ENCODE results near the gene VAV3. TPM values are rescaled to one million over a fixed set of nuclear protein-coding genes. Genes with fewer than 3 reads are reported as not detected.

Gene VAV3
- total RNA-seq, 2 donors from 2014 or later, result 6.9 to 7.7 TPM

DNA sequence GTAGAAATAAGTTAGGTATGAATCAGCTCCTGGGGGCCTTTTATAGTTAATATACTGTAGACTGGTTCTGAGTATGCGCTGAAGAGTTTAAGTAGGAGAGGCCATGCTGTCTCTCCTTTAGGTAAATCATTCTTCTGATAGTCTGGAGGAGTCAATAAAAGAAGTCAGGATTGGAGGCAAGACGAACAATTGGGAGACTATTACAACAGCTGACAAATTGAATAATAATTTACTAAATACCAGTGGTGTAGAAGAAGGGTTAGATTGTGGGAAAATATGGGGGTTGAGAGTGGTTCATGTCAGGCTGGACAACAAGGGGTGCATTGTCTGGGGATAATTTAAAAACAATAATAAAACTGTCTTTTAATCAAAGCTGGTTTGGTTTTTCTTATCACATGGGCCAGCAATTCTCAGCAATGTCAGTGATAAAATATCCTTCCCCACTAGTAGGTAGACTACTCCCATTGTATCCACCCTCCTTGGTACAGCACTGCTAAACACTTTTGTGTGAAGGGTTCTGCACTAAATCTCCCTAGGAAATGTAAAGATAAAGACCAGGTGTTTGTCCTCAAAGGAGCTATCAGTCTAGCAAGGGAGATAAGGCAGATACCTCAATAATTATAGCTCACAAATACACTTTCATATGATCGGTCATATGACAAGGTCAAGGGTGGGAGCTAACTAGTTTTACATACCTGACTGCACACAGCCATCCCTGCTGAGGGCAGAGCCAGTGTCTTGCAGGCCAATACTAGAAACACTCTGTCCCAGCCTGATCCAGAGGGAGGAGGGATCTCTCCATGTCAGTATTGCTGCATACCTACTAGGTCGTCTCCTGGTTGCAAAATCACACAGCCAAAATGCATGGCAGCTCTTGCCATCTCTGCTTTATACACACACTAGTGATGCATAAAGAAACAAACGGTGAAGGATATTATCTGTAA, 299.7 kb downstream of the VAV3 start:
- TF ChIP-seq, protein P1, sequence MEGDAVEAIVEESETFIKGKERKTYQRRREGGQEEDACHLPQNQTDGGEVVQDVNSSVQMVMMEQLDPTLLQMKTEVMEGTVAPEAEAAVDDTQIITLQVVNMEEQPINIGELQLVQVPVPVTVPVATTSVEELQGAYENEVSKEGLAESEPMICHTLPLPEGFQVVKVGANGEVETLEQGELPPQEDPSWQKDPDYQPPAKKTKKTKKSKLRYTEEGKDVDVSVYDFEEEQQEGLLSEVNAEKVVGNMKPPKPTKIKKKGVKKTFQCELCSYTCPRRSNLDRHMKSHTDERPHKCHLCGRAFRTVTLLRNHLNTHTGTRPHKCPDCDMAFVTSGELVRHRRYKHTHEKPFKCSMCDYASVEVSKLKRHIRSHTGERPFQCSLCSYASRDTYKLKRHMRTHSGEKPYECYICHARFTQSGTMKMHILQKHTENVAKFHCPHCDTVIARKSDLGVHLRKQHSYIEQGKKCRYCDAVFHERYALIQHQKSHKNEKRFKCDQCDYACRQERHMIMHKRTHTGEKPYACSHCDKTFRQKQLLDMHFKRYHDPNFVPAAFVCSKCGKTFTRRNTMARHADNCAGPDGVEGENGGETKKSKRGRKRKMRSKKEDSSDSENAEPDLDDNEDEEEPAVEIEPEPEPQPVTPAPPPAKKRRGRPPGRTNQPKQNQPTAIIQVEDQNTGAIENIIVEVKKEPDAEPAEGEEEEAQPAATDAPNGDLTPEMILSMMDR (IDR thresholded peaks at IDR 0.05), result no peak
- no peaks in the 10 kb centered on the region for H3K27me3 ChIP-seq (replicated peaks; ENCODE audit: insufficient read depth)
- H3K4me3 ChIP-seq, result no peak overlapping the region
- H3K9me3 ChIP-seq, result no peaks in the 10 kb centered on the region
- H3K36me3 ChIP-seq, result no peaks in the 10 kb centered on the region
- H3K4me1 ChIP-seq (ENCODE audit: control insufficient read depth in 1 of 2, low read depth in 2 of 2), result no peaks in the 10 kb centered on the region
- no peak overlapping the region for H3K27ac ChIP-seq
- no peak for DNase-seq (ENCODE audit: low spot score)
- no peak for ATAC-seq (ENCODE audit: insufficient number of reproducible peaks, low FRiP score, low read depth)

DNA sequence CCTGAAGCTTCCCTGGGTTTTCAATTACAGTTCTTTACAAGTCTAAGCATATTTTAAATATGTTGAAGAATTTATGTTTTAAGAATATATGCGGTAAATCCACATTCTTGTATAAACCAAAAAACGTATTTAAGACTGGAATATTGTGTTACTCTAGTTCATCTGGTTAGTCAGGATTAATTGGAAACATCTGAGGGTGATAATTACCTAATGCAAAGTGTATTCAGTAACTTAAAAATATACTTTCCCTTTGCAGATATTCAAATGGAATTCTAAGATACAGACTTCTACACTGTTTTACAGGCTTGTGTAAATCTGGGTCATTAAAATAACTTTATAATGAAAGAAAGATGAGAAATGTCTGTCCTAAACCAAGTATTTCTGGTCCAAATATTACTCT, 302.0 kb downstream of the VAV3 start:
- TF ChIP-seq, protein P1 (IDR thresholded peaks at IDR 0.05), result no peak
- ATAC-seq (ENCODE audit: insufficient number of reproducible peaks, low FRiP score, low read depth) (no peak), DNase-seq (ENCODE audit: low spot score) (no peak)
- Histone ChIP-seq H3K36me3 (no peaks in the 10 kb centered on the region), H3K27ac (no peak overlapping the region), H3K4me1 (ENCODE audit: control insufficient read depth in 1 of 2, low read depth in 2 of 2) (no peaks in the 10 kb centered on the region), H3K9me3 (no peaks in the 10 kb centered on the region), H3K27me3 (replicated peaks; ENCODE audit: insufficient read depth) (no peaks in the 10 kb centered on the region), H3K4me3 (no peak overlapping the region)

DNA sequence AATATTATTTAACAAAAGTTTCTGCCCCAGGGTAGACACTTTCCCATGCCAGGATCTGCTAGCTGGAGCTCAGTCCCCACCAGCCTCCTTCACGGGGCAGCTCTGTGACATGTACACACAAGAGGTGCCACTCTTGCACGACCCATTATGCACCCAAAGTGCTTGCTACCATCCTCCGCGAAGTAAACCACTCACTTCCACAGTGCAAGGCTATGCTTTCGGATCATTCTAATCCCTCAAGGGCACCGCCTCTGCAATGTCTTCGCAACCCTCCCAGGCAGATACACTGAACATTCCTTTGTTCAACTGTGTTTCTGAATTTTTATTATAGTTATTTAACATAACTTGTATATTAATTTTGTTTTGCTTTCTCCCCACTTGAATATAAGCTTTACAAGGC, 303.8 kb downstream of the VAV3 start:
- Histone ChIP-seq H3K9me3 (no peaks in the 10 kb centered on the region), H3K36me3 (no peaks in the 10 kb centered on the region), H3K4me1 (ENCODE audit: control insufficient read depth in 1 of 2, low read depth in 2 of 2) (no peaks in the 10 kb centered on the region), H3K4me3 (no peak overlapping the region), H3K27ac (no peak overlapping the region), H3K27me3 (replicated peaks; ENCODE audit: insufficient read depth) (no peaks in the 10 kb centered on the region)
- TF ChIP-seq, protein P1 (IDR thresholded peaks at IDR 0.05), result no peak
- DNase-seq (ENCODE audit: low spot score) (no peak), ATAC-seq (ENCODE audit: insufficient number of reproducible peaks, low FRiP score, low read depth) (no peak)

DNA sequence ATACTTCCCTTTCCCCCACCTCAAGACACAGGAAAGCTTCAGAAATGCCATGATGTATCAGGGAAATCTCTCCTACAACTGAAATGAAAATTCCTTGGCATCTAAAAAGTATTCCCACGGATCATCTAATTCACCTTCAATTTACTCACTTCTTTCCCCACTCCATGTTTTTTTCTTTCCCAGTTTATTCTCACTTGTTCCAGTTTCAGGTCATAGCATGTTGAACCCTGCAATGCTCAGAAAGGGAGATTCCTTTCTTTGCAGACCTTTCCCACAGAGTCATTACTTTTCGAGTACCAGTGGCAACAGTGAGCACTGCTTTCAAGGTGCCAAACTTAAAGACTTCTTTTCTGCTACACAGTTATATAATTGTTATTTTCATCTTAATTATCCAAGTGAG, 305.0 kb downstream of the VAV3 start:
- no peaks in the 10 kb centered on the region for H3K27me3 ChIP-seq (replicated peaks; ENCODE audit: insufficient read depth)
- H3K4me3 ChIP-seq, result no peak overlapping the region
- no peaks in the 10 kb centered on the region for H3K4me1 ChIP-seq (ENCODE audit: control insufficient read depth in 1 of 2, low read depth in 2 of 2)
- H3K9me3 ChIP-seq, result no peaks in the 10 kb centered on the region
- no peak overlapping the region for H3K27ac ChIP-seq
- no peak for ATAC-seq (ENCODE audit: insufficient number of reproducible peaks, low FRiP score, low read depth)
- DNase-seq (ENCODE audit: low spot score), result no peak
- TF ChIP-seq, protein P1 (IDR thresholded peaks at IDR 0.05), result no peak
- H3K36me3 ChIP-seq, result no peaks in the 10 kb centered on the region

DNA sequence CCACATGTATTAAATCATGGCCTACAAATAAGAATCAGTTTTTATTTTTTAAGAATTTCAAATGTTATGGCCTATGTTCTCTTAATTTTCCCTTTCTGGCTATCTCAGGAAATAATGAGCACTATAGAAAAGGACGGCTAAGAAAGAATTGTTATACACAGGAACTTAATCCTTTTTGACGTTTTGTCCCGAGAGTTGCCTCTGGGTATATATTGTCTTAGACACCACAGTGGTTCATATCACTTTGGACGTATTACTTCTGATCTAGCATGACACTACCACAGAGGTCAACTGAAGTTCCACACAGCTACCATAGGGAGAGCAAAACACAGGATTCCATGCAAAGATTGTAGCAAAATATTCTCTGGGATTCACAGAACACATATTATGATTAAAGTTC, 307.6 kb downstream of the VAV3 start:
- no peak for DNase-seq (ENCODE audit: low spot score)
- Histone ChIP-seq H3K9me3 (no peaks in the 10 kb centered on the region), H3K27me3 (replicated peaks; ENCODE audit: insufficient read depth) (no peaks in the 10 kb centered on the region), H3K4me3 (no peak overlapping the region), H3K36me3 (no peaks in the 10 kb centered on the region), H3K4me1 (ENCODE audit: control insufficient read depth in 1 of 2, low read depth in 2 of 2) (no peaks in the 10 kb centered on the region), H3K27ac (no peak overlapping the region)
- TF ChIP-seq, protein P1 (IDR thresholded peaks at IDR 0.05), result no peak
- no peak for ATAC-seq (ENCODE audit: insufficient number of reproducible peaks, low FRiP score, low read depth)
